NCI-H1048 (cell line): ENCODE results near the gene P2RX6.

Experiments used
- DNase-seq: peaks from one replicate; lab custom pipeline; 2025; lab: John Stamatoyannopoulos, UW

Gene P2RX6

DNA sequence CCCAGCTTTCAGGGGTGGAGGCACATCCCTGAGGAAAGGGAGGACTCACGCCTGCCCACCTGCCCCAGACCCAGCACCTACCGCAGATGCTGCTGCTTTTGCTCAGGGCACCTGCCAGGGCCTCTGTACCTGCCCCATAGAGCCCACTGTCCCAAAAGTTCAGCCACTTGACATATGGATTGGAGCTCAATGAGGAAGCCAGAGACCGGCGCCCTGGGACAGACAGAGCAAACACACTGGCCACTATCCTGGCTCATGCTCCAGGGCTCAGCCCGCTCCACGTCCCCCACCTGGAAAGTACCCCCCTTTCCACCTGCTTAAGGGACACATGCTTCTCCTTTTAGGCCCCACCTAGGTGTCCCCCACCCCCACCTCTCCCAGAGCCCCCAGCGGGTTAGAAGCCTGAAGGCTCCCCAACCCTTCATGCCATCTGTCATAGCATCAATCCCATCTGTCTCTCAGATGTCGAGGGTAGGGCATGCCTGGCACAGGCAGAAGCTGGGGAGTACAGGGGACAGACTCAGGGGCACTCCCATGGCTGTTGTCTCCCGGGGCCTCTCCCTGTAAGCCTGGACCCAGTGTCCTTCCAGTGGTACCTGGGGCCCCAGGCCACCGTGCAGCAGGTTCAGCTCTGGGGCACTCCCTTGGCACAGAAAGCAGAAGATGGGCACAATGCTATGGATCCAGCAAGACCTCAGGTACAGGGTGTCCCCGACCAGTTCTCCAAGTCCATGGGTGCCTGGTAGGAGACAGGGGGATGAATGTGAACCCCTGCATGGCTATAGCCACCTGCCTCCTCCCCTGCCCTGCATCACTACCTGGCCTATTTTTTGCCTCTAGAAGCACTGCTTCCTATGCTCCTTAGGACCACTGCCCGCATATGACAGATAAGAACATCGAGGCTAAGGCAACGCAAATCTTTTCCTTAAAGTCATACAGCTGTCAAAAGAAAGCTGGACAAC lies 2.2 kb upstream of the P2RX6 start:
- no peak for DNase-seq

DNA sequence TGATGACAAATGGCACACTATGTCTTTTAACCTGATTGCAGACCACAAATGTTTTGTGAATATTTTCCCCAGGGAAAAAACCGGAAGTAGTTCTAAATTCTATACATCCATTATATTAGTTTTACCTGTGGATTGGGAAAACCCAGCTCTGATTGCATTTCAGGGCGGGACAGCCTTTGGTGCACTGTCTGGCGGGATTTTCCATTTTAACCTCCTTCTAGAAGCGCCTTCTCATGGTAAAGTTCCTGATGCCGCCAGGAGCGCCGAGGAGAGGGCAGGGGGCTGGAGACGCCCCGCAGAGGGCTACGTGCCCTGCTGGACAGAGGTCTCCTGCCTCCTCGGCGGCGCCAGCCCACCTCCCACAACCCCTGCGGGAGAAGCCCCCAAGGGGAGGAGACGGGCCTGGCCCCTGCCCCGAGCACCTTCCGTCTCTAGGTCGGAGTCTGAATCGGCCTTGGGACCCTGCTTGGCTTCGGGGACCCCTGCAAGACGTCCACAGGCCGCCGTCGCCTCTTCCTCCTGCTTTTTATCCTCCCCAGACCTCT lies 1.2 kb upstream of the P2RX6 start:
- DNase-seq = no peak

DNA sequence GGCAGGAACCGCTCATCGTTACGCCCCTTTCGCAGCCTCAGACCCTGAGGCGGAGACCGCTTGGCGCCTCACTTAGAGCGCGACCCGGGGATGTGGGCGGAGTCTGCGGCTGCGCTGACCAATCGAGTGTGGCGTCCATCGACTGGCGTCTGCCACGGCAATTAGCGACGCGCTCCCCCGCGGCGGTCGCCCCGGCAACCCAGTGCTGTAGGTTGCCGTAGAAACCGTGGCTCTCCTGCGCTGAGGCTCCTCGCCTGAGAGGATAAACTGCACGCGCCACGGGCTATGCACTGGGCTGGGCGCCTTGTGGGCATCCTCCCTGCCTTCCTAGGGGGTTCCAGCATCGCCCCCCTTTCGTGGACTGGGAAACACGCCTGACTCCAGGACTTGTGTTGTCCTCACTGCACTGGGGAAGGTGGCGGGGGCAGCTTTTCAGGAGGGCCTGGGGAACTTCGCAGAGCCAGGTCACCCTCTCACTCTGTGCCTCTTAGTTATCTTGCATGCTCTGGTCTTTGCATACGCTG lies 701 bp upstream of the P2RX6 start:
- peak; percentile 89 for DNase-seq

DNA sequence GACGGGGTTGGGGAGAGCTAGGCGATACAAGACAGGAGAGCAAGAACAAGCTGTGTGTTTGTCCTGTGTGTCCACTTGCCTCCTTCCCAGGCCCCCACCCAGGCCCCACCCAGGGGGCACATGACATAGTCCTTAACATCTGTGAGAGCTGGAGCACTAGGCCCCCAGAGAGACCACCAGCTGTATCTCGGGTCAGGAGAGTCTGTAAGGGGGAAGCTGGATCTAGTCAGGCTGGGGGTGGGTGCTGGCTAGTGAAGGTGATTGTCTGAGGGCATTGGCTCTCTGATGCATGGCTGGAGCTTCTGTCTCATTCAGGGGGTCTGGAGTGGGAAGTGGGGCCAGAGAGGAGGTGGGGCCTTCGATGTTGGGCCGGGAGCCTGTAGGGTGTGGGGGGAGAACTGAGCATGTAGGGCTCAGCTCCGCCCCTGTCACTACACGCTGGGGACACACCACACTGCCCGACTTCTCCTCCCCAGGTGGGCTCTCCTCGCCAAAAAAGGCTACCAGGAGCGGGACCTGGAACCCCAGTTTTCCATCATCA lies 571 bp downstream of the P2RX6 start:
- no peak for DNase-seq

DNA sequence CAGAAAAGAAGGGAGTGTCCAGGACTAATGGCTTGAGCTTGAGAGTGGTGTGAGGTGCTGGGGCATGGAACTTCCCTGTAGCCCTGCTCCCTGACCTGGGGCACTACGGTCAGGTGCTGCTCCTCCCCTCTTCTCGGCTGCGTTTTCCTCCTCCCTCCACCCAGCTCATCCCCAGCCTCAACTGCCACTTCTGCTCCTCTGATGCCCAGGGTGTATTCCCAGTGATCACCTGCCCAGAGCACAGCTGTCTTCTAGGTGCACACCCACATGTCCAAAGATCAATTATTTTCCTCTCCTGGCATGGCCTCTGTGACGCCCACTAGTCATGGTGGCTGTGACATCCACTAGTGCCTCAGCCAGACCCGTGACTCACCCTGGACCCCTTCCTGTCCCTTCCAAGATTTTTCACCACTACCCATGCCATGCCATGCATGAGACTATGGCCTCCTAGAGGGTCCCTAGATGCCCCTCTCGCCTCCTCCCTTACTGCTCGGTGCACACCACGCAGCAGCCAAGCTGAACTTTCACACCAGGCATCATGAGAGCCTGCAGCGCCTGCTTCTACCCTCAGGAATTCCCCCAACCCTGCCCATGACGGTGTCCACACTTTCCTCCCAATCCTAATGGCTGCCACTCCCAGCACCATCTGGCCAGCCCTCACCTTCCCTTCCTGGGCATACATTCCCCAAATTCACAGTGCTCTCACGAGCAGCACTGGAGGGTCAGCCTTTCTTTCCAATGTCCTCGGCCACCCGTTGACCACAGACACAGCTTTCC lies 1.9 kb downstream of the P2RX6 start:
- DNase-seq = no peak

DNA sequence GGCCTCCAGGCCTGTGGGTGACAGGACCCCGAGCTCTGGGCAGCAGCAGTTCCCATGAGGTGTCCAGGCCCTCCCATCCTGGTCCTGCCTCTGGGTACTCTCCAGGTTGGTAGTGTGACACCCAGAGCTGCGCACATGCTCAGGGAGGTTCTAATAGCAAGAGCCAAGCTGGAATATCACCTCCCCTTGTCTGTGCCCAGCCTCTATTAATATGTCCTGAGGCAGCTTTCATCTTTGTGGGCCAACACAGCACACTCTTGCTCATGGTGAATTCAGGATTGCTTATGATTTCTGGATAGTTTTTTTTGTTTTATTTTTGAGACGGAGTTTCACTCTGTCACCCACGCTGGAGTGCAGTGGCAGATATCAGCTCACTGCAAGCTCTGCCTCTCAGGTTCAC lies 3.3 kb downstream of the P2RX6 start:
- no peak for DNase-seq

DNA sequence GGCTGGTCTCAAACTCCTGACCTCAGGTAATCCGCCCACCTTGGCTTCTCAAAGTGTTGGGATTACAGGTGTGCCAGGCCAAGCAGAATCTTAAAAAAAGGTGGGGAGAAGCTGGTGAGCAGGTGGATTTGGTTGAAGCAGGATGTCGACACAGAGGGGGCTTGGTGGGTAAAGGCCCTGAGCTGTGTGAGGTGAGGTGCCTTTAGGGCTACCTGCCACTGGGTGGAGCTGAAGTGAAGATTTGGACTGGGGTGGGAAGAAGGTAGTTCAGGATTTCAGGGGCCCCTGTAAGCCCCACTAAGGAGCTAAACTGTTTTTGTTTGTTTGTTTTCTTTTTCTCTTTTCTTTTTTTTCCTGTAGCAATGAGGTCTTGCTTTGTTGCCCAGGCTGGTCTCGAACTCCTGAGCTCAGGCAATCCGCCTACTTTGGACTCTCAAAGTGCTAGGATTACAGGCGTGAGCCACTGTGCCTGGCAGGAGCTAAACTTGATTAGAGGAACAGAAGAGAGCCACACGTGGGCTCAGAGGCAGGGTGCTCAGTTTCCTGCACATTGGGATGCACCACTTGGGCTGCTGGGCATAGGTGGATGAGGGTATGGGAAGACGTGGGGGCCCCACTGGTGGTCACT lies 6.0 kb downstream of the P2RX6 start:
- no peak for DNase-seq

DNA sequence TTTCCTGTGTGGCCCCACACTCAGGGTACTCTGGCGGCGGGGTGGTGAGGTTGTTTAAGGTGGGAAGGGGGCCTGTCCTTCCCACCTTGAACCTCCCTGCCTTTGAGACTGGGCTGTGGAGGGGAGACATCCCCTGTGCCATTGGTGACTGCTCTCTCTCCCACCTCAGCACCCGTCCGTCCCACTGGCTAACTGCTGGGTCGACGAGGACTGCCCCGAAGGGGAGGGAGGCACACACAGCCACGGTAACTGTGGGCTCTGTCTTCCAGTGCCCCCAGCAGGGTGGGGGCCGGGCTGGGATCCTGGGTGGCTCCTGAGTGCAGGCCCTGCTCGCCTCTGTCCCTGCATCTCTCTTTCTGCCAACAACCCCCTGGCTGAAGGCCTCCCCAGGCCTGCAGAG lies 7.5 kb downstream of the P2RX6 start:
- no peak for DNase-seq

DNA sequence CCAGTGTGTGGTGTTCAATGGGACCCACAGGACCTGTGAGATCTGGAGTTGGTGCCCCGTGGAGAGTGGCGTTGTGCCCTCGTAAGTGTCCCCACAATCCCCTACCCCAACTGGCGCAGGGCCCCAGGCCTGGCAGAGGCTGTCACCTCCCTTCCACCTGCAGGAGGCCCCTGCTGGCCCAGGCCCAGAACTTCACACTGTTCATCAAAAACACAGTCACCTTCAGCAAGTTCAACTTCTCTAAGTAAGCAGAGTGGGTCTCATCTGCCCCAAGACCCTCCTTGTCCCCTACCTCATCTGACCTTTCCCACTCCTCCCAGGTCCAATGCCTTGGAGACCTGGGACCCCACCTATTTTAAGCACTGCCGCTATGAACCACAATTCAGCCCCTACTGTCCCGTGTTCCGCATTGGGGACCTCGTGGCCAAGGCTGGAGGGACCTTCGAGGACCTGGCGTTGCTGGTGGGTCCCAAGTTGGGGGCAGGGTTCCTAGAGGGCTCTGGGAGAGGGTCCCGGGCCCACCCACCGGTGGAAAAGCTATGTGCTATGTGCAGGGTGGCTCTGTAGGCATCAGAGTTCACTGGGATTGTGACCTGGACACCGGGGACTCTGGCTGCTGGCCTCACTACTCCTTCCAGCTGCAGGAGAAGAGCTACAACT lies 8.1 kb downstream of the P2RX6 start:
- no peak for DNase-seq

DNA sequence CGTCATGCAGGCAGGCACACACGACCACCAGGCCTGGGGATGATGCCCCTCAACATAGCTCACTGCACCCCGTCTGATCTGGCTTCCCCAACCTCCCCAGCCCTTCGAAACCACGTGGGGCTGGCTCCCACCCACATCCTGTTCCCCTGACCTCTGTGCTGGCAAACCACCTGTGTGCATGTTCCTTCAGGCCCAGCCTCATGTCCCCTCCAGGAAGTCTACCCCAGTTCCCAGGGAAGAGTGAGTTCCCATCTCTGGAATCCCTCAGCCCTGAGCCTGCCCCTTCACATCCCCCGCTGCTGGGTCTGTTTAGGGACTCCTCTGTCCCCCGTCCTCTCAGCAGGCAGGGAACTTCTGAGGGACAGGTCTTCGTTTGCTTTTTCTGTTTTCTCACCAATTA lies 10.3 kb downstream of the P2RX6 start:
- DNase-seq = no peak

DNA sequence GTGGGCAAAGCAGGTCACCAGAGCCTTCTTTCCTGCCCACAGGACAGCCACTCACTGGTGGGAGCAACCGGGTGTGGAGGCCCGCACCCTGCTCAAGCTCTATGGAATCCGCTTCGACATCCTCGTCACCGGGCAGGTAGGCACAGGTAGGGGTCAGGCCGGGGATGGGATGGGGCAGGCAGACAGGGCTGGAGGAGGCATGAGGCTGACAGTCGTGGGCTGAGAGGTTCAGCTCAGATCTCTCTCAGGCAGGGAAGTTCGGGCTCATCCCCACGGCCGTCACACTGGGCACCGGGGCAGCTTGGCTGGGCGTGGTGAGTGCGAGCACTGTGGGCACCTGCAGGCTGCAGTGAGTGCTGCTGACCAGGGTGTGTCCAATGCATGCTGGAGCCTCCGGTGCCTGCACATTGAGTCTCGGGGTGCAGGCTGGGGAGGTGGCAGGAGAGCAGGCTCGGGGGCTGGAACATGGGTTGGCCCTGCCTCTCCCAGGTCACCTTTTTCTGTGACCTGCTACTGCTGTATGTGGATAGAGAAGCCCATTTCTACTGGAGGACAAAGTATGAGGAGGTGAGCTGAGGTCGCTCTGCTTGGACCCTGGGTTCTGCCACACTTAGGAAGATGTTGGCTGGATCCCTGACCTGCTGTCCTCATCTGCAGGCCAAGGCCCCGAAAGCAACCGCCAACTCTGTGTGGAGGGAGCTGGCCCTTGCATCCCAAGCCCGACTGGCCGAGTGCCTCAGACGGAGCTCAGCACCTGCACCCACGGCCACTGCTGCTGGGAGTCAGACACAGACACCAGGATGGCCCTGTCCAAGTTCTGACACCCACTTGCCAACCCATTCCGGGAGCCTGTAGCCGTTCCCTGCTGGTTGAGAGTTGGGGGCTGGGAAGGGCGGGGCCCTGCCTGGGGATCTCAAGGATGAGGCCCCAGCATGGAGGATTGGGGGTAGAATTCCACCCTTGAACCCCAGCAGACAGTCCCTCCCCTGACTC lies 11.1 kb downstream of the P2RX6 start:
- DNase-seq = no peak

DNA sequence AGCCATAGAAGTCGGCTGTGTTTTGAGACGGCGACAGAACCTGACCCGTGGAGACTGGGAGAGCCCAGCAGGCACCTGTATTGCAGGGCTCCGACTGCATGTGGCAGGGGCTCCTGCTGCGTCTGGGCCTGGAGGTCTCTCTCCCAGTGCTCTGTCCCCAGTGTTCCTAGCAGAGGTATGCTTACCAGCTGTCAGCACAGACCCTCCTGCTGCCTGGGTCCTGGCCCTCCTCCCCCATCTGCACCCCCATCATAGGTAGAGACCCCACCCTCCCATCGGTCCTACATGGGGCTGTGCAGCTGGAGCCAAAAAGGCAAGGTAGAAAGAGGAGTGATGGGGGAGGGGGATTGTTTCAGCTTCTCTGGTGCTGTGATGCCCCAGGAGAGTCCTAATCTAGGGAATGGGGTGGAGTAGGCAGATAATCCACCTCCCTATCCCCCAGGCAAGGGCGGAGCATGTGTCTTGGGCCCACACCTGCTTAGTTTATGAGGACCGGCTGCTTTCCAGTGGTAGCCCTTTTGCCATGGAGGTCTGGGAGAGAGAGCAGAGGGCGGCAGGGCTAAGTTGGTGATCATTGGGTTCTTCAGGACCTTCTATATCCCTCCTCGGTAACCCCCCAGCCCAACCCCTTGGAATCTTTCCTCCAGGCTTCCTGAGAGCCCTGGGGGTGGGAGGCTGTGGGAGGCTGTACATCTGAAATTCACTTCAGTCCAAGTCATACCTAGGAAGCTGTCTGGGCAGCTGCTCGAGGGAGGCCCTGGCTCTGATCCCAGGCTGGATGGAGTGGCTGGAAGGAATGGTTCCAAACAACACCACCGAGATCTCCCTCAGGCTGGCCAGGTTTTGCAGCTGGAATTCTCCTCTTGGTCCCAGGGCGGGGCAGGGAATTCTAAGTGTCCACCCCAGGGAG lies 12.1 kb downstream of the P2RX6 start:
- no peak for DNase-seq

DNA sequence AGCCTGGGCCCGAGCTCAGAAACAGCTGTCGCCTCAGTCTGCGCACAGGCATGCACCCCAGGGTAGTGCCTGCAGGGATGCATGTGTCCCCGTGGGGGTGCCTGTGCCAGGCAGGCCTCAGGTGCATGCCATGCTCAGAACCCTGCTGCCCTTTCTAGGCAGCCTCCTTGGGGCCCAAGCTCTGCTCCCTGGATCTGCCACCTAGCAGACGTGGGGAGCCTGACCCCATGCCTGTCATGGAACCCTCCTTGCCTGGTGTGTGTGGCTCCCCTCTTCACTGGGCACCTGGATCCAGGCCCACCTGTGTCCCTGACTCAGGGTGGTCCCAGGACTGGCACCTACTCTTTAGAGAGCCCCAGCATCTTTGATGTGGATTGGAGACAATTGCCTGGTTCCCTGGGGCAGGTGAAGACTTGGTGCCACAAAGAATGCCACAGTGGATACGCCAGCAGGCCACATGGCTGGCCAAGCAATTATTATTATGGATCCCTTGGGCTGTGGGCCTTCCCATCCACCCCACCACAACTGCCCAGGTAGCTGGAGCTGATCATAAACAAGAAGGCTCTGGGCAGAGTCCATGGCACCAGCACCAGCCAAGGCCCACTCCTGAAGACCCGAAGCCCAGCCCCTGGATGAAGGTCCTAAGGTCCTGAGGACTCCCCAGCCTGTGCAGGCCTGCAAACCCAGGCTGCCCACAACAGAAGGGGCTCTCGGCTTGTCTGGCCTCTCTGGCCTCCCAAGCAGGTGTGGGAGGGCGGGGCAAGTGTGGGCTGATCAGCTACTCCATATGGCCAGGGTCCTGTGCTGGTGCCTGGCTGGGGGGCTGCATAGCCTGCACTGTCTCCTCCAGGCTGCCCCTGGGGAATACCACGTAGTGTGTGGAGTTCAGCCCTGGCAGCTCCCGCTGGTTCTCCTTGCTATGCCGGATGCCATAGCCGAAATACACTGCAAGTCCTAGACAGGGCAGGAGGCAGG lies 13.6 kb downstream of the P2RX6 start:
- DNase-seq = no peak

DNA sequence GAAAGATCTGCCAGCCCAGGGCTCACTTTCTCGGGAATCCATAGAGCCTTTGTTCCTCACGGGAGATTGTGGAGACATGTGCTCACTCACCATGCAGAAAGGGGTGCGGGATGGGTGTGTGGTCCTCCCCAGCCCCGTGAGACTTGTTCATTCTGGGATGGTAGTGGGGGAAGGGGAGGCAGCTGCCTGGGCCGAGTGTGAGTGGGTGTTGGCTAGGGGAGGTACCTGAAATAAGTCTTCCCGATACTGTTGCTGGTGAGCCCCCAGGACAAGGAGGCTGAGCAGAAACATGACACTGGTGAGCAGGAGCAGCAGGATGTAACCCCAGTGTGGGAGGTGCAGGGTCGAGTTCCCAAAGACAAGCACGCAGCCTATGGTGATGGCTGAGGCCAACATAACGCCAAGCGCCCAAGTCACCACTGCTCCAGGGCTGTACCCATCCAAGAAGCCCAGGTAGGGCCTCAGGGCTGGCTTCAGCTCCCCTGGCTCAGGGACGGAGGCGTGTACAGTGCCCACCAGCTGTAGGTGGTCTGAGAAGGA lies 14.6 kb downstream of the P2RX6 start:
- no peak for DNase-seq

DNA sequence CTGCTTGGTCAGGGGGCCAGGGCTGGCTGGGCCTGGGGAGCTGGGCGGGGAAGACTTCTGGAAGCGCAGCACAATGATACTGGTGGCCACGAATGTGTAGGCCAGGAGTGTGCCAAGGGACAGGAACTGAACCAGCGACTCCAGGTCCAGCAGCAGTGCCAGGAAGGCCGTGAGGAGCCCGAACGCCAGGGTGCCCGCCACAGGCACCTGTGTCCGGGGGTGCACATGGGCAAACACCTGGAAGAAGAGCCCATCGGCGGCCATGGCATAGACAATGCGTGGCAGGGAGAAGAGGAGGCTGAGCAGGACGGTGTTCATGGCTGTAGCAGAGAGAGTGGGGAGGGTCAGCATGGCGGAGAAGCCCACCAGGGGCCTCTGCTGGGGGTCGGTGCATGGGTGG lies 15.1 kb downstream of the P2RX6 start:
- no peak for DNase-seq

DNA sequence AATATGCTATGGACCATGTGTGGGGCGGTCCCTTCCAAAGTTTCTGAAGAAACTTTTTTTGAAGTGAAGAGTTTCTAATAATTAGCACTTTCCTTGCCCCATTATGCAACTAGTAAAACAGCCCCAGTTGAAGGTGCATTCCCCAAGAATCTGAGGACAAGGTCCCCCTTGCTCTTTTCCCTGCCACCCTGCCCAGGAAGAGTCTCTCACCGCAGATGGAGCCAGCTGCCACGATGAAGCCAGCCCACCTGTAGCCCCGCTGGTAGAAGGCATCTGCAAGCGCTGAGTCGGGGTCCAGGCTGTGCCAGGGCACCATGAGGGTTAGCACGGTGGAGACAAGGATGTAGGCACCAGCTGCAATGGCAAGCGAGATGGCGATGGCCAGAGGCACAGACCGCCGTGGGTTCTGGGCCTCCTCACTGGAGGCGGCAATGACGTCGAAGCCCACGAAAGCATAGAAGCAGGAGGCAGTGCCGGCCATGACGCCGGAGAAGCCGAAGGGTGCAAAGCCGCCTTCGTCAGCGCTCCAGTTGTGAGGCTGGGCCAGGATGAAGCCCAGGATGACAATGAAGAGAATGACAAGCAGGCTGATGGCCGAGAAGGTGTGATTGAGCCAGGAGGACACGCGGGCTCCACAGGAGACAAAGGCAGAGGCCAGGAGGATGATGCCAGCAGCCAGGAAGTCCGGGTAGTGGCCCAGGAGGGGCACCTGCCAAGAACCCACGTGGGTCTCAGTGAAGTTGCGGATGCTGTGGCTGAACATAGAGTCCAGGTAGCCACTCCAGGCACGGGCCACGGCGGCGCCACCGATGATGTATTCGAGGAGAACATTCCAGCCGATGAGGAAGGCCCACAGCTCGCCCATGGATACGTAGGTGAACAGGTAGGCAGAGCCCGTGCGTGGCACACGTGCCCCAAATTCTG lies 15.9 kb downstream of the P2RX6 start:
- no peak for DNase-seq
